HG03045 (cell line): ENCODE measurements around the gene IQGAP2.
"Not testable (repeated sequence)": the region's sequence is repeated elsewhere in the genome, so short reads cannot be mapped to it uniquely, and the experiment has no call there.

Experiments
- ATAC-seq: cut with Tn5 transposase; IDR thresholded peaks from one replicate; pipeline ENCODE4 v1.9.1; 2021; ENCODE audit warnings: mild to moderate bottlenecking, moderate library complexity; ENCODE audit not compliant: unreplicated experiment

The IQGAP2 gene

GRCh38 chr5:76529464-76530344 is 126.6 kb downstream of the IQGAP2 start:
- no peak for ATAC-seq

GRCh38 chr5:76532052-76532451 is 129.0 kb downstream of the IQGAP2 start:
- ATAC-seq = no peak

DNA sequence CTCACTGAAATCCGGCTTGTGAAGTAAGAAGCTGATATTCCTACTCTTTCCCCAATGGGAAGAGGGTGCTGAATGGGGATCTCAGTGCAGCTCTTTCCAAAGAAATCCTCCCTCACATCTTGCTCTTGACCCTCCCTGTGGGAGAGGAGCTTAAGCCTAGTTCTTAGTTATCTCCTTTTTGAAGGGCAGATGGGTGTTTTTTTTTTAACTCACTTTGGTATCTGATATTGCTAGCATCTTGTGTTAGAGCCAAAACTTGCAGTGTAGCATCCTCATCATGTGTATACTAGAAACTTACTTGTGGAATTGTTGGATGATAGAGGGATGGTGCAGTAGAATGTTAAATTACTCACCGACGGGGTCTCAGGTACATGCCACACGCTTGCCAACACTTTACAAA is 129.9 kb downstream of the IQGAP2 start:
- no peak for ATAC-seq

DNA sequence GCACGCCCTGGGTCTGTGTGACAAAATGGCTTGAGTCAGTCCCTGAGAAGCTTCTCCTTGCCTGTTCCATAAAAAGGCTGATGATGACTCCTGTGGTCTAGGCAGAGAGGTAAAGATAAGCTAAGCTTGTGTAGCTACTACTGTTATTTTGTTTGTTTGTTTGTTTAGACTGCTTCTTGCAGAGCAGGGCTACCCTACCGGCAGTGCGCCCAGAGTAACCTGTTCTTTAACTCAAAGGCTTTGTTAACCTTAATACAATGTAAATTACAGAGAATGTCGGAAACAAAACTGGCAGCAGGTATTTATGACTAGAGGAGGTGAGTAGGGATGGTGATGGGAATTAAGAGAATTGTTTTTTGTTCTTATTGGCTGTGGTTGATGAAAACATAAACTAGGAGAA is 132.5 kb downstream of the IQGAP2 start:
- ATAC-seq = no peak

DNA sequence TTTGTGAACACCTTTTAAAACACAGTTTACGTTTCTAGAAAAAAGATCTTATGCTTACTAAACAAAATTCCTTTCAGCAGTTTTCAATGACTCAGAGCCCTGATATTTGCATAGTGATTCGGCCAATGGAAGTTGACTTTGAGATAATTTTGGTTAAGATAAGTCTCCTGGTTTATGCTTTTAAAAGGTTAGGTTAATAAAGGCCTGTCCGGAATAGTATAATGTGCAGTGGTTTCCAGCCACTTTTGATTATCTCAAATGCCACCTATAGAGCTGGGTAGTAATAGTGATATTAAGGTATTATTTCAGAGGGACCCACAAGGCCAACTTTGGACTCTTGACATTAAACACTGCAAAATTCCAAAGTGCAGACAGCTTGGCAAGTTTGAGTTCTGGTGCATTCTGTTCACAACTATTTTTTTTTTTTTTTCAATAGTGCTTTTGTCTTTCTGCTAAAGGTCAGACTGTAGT is 134.0 kb downstream of the IQGAP2 start:
- no peak for ATAC-seq

- ATAC-seq = no peak
These were observed 139.2 kb downstream of the IQGAP2 start for GRCh38 chr5:76542241-76542640.

DNA sequence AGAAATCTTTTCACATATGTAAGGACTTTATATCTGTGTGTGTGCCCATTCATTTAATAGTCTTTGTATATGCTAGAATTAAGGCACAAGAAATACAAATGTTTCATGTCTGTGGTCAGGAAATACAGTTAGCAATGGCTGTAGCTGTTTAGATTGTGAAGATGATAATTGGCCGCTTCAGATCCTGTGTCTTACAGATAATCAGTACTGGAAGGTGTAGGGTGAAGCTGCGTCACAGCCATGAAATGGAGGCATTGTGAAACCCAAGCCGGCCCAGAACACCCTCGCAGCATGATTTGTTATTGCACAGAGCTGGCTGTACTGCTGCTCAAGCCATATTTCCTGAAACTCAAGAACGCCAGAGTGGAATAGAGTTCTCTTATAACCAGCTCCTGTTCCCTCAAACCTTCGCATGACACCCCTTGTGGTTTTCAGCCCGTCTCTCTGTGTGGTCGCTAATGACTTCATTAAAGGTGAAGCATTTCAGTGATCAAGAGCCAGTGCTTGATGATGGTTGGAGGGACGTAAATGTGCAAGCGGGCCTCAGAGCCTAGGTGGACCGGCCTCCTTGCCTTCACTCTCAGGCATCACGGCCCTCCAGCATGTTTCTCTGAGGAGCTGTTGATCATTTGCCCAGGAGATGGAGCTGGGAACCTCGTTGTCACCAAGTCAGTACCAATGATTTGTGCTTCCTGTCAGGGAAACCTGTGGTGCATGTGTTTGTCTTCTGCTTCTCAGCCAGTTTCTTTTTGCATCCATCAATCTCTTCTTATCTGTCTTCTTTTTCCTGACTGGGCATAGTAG is 140.0 kb downstream of the IQGAP2 start:
- no peak for ATAC-seq

- no peak for ATAC-seq
These were observed 141.3 kb downstream of the IQGAP2 start for GRCh38 chr5:76544268-76544926.

DNA sequence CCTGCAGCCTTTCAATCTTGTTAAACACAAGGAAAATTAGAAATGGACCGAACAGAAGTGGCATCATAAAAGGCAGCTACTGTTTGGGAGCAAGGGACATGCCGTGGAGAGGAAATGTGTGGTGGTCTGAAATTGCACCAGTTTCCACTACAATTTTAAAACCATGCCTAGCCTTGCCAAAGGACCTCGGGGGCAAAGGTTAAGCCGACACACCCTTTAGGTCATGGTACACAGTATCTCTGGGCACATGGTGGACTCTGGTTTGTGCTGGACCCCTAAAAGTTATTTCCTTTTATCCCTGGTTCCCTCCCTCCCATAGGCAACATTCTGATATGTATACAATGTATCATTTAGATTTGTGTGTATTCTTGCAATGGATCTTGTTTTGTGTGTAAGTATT is 142.1 kb downstream of the IQGAP2 start:
- no peak for ATAC-seq

DNA sequence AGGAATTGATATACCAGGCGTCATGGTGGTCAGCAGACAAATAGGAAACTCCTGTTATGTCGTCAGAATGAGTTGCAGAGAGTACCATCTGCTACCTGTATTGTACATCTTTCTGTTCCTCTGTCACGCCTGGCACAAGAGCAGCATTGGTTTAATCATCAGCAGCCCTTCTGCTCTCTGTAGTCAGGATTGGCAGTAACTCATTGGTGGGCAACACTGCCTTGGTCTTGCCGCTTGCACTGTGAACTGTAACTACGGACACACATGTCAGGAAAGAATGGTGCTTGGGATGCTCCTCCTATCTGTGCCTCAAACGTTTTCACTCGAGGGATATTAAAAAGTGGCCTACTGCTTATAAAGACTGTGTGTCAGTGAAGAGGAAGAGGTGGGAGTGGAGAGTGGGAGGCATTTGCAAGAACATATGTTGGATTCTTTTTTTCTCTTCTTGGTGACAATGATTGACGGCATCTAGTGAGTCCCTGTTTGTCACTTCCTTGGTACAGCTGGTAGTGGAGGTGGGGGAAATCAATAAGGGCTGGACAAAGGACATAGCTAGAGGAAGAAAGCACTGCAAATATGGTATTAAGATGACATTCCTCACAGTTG is 143.5 kb downstream of the IQGAP2 start:
- no peak for ATAC-seq

DNA sequence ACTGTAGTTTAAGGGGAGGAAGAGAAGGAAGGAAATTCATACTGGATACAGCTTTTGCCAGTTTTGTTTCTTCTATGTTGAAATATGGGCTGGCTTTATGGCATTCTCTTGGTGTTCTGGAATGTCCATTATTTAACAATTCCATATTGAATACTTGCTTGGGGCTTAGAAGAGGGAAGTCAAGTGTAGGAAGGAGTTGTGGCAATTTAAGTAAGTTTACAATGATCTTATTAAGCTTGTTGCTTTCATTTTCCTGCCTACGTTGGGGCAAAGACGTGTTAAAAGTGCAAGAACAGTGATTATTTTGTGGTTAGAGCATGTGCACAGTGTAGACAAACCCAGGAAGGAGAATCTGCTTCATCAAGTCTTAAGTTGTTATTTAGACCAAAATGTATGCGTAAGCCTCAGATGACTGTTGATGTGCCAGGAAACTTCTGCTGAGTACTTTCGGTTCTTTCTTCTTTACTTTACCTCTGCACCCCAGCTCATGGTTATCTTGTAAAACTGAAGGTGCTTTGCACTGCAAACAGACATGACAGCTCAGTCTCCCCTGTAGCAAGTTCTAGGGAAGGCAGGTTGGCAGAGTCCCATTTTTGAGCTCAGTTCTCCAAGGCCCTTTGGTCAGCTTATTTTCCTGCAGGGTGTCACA is 144.3 kb downstream of the IQGAP2 start:
- ATAC-seq = peak; percentile 58

DNA sequence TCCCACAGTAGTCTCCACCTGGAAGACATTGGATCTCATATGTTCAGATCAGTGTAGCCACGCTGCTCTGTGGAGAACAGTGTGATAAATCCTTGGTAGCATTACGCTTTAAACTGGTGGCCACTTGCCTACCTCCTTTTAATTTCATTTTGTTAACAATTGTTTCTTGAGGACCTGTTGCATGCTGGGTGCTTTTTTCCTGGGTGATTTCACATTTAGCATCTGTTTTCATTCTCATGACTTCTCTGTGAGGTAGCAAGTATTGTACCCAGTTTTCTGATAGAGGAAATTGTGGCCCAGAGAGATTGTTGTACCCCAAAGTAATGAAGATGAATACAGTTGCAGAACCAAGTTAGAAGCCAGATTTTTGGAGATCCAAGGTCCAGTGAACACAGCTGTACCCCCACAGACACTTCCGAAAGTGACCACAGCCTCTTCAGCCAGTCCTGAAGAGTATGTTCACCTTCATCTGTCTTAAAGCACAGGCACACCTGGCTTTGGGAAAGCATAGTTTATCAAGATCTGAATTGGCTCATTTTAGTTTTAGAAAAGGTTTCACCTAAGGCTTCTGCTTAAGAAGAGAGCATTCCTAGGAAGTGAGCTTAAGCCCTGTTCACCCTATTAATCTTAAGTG is 144.9 kb downstream of the IQGAP2 start:
- ATAC-seq = peak; percentile 17

- ATAC-seq = no peak
These were observed 145.6 kb downstream of the IQGAP2 start for GRCh38 chr5:76548525-76549229.

GRCh38 chr5:76550881-76551280 is 147.8 kb downstream of the IQGAP2 start:
- not testable (repeated sequence) for ATAC-seq

DNA sequence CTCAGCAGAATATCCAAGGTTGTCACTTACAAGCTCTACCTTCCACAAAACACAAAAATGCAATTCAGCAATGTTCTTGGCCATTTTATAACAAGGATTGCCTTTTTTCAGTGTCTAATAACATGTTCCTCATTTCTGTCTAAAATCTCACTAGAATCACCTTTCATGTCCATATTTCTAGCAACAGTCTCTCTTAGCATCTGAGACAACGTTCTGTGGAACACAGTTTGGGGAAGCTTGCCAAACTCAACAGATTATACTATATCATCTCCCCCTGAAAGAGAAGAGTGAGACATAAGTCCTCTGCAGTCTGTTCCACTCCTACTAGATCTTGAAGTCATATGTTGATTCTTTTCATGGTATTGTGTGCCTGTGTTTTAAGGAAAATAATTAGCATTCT is 149.5 kb downstream of the IQGAP2 start:
- no peak for ATAC-seq

- ATAC-seq = no peak
These were observed 150.2 kb downstream of the IQGAP2 start for GRCh38 chr5:76553251-76553650.

DNA sequence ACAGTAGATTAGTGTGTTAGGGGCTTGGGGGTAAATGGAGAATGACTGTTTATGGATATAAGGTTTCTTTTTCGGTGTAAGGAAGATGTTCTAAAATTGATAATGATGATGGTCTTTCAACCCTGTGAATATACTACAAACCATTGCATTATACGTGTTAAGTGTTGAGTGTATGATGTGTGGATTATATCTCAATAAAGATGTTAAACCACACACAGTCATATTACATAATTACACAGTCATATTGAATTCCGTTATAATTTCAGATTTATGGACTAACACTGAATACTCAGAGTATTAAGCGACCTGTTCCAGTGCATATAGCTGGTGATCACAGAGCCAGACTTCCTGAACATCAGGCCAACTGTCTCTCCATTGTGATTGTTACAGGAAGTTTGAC is 152.0 kb downstream of the IQGAP2 start:
- no peak for ATAC-seq

GRCh38 chr5:76555717-76556116 is 152.6 kb downstream of the IQGAP2 start:
- ATAC-seq = no peak

- ATAC-seq = peak; percentile 93
These were observed 153.6 kb downstream of the IQGAP2 start for GRCh38 chr5:76556511-76557221.
